ENCODE results near the gene SYNGR4.
A peak's percentile ranks its signal among the peaks of the same experiment; 100 is the strongest.

SYNGR4 gene

DNA sequence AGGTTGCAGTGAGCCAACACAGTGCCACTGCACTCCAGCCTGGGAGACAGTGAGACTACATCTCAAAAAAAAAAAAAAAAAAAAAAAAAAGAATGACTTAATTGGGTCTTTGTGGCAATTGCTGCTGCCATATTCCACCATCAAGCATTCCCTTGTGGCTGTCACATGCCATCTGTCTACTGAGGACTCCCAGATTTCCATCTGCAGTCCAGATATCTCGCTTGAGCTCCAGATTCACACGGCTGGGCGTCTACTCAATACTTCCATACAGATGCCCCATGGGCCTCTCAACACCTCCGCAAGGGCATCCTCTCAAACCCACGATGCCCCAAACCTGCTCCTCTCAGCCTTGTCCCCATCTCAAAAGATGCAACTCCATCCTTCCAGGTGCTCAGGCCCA, 13.3 kb upstream of the SYNGR4 start:
- Mint-ChIP-seq H3K27me3 (no peaks in the 10 kb centered on the region), H3K9me3 (no peaks in the 10 kb centered on the region), H3K4me3 (no peak overlapping the region), H3K4me1 (ENCODE audit: low read depth) (peaks cover 8% of the 10 kb centered on the region), H3K36me3 (ENCODE audit: low read depth) (peaks cover 6% of the 10 kb centered on the region), H3K27ac (no peak overlapping the region)
- intact Hi-C loops (cut with micrococcal nuclease): loop anchor here (5.0 kb wide), 1 partner anchor 231 kb away; no protein-coding TSS in a partner anchor

DNA sequence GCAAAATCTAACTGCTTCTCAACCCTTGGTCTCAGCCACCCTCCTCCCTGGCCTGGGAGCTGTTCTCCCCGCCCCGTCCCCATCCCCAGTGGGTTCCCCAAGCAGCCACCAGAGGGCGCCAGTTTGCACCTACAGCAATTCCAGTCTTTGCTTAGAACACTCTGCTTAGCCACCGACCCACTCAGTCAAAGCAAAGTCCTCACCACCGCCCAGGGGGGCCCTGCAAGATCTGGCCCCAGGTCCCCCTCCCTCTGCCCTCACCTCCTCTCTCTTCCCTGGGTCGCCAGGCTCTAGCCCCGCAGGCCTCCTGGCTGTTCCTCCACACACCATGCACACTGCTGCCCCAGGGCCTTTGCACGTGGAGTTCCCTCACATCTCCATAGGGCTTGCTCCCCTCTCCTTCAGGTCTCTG, 12.8 kb upstream of the SYNGR4 start:
- Mint-ChIP-seq H3K27ac (no peak overlapping the region), H3K4me3 (no peak overlapping the region), H3K9me3 (no peaks in the 10 kb centered on the region), H3K4me1 (ENCODE audit: low read depth) (peaks cover 8% of the 10 kb centered on the region), H3K27me3 (no peaks in the 10 kb centered on the region), H3K36me3 (ENCODE audit: low read depth) (peaks cover 6% of the 10 kb centered on the region)
- intact Hi-C loops (cut with micrococcal nuclease): loop anchor here (5.0 kb wide), 1 partner anchor 231 kb away; no protein-coding TSS in a partner anchor

DNA sequence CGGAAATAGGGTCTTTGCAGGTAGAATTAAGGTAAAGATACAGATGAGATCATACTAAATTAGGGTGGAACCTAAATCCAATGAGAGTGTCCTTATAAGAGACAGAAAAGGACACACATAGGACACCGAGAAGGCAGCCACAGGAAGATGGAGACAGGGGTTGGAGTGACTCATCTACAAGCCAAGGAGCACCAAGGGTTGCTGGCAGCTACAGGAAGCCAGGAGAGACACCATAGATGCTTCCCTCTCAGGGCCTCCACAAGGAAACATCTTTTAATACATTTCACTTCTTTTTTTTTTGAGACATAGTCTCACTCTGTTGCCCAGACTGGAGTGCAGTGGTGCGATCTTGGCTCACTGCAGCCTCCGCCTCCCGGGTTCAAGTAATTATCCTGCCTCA, 10.5 kb upstream of the SYNGR4 start:
- Mint-ChIP-seq H3K9me3 (no peaks in the 10 kb centered on the region), H3K27ac (no peak overlapping the region), H3K4me1 (ENCODE audit: low read depth) (peaks cover 8% of the 10 kb centered on the region), H3K27me3 (no peaks in the 10 kb centered on the region), H3K36me3 (ENCODE audit: low read depth) (peaks cover 6% of the 10 kb centered on the region), H3K4me3 (no peak overlapping the region)
- intact Hi-C loops (cut with micrococcal nuclease): loop anchor here (5.0 kb wide), 1 partner anchor 229 kb away; no protein-coding TSS in a partner anchor

DNA sequence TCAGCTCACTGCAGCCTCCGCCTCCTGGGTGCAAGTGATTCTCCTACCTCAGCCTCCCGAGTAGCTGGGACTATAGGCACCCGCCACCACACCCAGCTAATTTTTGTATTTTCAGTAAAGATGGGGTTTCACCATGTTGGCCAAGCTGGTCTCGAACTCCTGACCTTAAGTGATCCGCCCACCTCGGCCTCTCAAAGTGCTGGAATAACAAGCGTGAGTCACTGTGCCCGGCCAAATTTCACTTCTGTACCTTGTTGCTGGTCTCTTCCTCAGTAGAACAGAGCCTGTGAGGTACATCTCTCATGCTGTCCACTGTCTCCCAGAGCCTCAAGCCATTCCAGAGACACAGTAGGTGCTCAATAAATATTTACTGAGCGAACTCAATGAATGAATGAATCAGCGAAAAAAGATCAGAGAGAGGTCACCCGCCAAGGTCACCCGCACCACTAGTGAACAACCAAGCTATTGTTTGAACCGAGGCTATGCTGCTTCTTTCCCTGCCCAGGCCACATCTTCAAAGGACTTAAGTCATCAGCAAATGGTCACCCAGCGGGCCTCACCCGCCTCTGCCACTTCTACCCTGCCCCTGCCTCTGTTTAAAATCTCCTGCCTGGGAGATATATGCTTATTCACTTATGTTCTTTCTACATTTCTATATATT, 9.7 kb upstream of the SYNGR4 start:
- Mint-ChIP-seq H3K9me3 (no peaks in the 10 kb centered on the region), H3K4me1 (ENCODE audit: low read depth) (peaks cover 8% of the 10 kb centered on the region), H3K27ac (no peak overlapping the region), H3K36me3 (ENCODE audit: low read depth) (peaks cover 12% of the 10 kb centered on the region), H3K27me3 (no peaks in the 10 kb centered on the region), H3K4me3 (no peak overlapping the region)
- intact Hi-C loops (cut with micrococcal nuclease): loop anchor here (5.0 kb wide), 1 partner anchor 228 kb away; no protein-coding TSS in a partner anchor

DNA sequence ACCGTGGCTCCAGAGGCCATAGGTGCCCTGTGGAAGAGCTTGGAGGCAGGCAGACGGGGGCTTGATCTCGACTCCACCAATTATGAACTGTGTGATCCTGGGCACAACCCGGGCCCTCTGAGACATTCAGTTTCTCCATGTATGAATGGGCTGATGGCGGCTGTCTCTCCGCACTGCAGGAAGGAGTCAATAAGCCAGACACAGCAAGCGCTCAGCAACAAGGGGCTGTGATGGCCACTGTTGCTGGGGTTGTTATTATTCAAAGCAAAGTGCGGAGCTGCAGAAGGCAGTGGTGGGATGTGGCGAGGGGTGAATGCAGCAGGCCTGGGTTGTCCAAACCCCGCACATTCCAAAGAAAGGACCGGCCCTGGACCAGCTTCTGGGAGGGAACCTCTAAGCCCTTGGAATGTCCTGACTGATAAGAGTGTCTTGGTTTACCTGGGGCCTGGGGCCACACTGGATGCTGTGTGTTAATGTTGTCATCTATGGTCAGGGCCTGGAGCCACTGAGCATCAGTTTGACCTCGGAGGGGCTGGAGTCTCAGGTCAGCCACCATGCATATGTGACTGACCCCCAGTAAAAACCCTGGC, 8.7 kb upstream of the SYNGR4 start:
- Mint-ChIP-seq H3K27me3 (no peaks in the 10 kb centered on the region), H3K27ac (no peak overlapping the region)

GRCh38 chr19:48359123-48359522, 5.0 kb upstream of the SYNGR4 start:
- no peak overlapping the region for H3K27ac Mint-ChIP-seq
- intact Hi-C loops (cut with micrococcal nuclease): no loop called here
- no peak overlapping the region for H3K4me3 Mint-ChIP-seq
- H3K27me3 Mint-ChIP-seq: no peaks in the 10 kb centered on the region
- H3K36me3 Mint-ChIP-seq (ENCODE audit: low read depth): peaks cover 17% of the 10 kb centered on the region
- peaks cover 6% of the 10 kb centered on the region for H3K4me1 Mint-ChIP-seq (ENCODE audit: low read depth)
- H3K9me3 Mint-ChIP-seq: no peaks in the 10 kb centered on the region

More for the DNA sequence above, 8.7 kb upstream of the SYNGR4 start:
- intact Hi-C loops (cut with micrococcal nuclease): no loop called here
- Mint-ChIP-seq H3K36me3 (ENCODE audit: low read depth) (peaks cover 17% of the 10 kb centered on the region), H3K4me1 (ENCODE audit: low read depth) (peaks cover 8% of the 10 kb centered on the region), H3K4me3 (no peak overlapping the region), H3K9me3 (no peaks in the 10 kb centered on the region)

GRCh38 chr19:48361912-48362311, 2.3 kb upstream of the SYNGR4 start:
- Mint-ChIP-seq H3K27ac (no peak overlapping the region), H3K36me3 (ENCODE audit: low read depth) (peaks cover 17% of the 10 kb centered on the region), H3K9me3 (no peaks in the 10 kb centered on the region), H3K27me3 (no peaks in the 10 kb centered on the region), H3K4me1 (ENCODE audit: low read depth) (peaks cover 18% of the 10 kb centered on the region), H3K4me3 (no peak overlapping the region)
- intact Hi-C loops (cut with micrococcal nuclease): no loop called here

- intact Hi-C loops (cut with micrococcal nuclease): no loop called here
- Mint-ChIP-seq H3K4me1 (ENCODE audit: low read depth) (peaks cover 18% of the 10 kb centered on the region), H3K9me3 (no peaks in the 10 kb centered on the region)
Observed at GRCh38 chr19:48362716-48363499, 1.3 kb upstream of the SYNGR4 start.

GRCh38 chr19:48363500-48363809, 712 bp upstream of the SYNGR4 start:
- peaks cover 14% of the 10 kb centered on the region for H3K36me3 Mint-ChIP-seq (ENCODE audit: low read depth)
- H3K4me1 Mint-ChIP-seq (ENCODE audit: low read depth): peaks cover 18% of the 10 kb centered on the region
- peak overlapping the region; percentile 78 for H3K4me3 Mint-ChIP-seq
- no peaks in the 10 kb centered on the region for H3K27me3 Mint-ChIP-seq
- intact Hi-C loops (cut with micrococcal nuclease): no loop called here
- peak overlapping the region; percentile 95 for H3K27ac Mint-ChIP-seq
- no peaks in the 10 kb centered on the region for H3K9me3 Mint-ChIP-seq

More at GRCh38 chr19:48362716-48363499, 1.3 kb upstream of the SYNGR4 start:
- peak overlapping the region; percentile 95 for H3K27ac Mint-ChIP-seq
- H3K4me3 Mint-ChIP-seq: peak overlapping the region; percentile 78
- peaks cover 17% of the 10 kb centered on the region for H3K36me3 Mint-ChIP-seq (ENCODE audit: low read depth)
- H3K27me3 Mint-ChIP-seq: no peaks in the 10 kb centered on the region

- intact Hi-C loops (cut with micrococcal nuclease): loop anchor here (1.0 to 2.0 kb wide), 2 partner anchors 26 to 51 kb away; partner anchors contain the start of gene KDELR1
- no peaks in the 10 kb centered on the region for H3K27me3 Mint-ChIP-seq
- H3K9me3 Mint-ChIP-seq: no peaks in the 10 kb centered on the region
- peak overlapping the region; percentile 95 for H3K27ac Mint-ChIP-seq
- peaks cover 18% of the 10 kb centered on the region for H3K4me1 Mint-ChIP-seq (ENCODE audit: low read depth)
- peaks cover 2% of the 10 kb centered on the region for H3K36me3 Mint-ChIP-seq (ENCODE audit: low read depth)
- H3K4me3 Mint-ChIP-seq: peak overlapping the region; percentile 78
Observed at GRCh38 chr19:48364598-48365348, 606 bp downstream of the SYNGR4 start.

- Mint-ChIP-seq H3K36me3 (ENCODE audit: low read depth) (no peaks in the 10 kb centered on the region), H3K4me1 (ENCODE audit: low read depth) (peaks cover 18% of the 10 kb centered on the region), H3K9me3 (no peaks in the 10 kb centered on the region), H3K27me3 (no peaks in the 10 kb centered on the region), H3K4me3 (peak overlapping the region; percentile 46), H3K27ac (peak overlapping the region; percentile 95)
- intact Hi-C loops (cut with micrococcal nuclease): loop anchor here (2.0 kb wide), 1 partner anchor 25 kb away; the partner anchor contains the start of gene KDELR1
Observed at GRCh38 chr19:48365602-48366001, 1.4 kb downstream of the SYNGR4 start.

DNA sequence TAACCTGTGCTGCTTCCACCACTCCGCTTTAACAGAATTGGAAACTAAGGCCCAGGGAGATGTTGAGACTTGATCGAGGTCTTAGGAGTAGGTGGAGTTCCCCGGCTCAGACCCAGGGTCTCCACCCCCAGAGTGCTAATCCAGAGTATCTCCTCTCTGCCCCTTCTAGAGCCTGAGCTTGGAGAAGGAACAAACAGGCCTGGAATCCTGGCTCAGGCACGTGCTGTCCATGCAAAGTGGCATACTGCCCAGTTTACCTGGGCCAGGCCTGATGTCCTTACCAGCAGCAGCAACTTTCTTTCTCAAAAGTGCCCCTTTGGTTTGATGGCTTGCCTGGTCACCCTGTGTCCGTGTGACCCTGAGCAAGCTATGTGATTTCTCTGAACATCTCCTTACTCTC, 3.7 kb downstream of the SYNGR4 start:
- Mint-ChIP-seq H3K27me3 (peaks cover 1% of the 10 kb centered on the region), H3K27ac (no peak overlapping the region), H3K36me3 (ENCODE audit: low read depth) (no peaks in the 10 kb centered on the region), H3K4me1 (ENCODE audit: low read depth) (peaks cover 18% of the 10 kb centered on the region), H3K9me3 (no peaks in the 10 kb centered on the region), H3K4me3 (no peak overlapping the region)
- intact Hi-C loops (cut with micrococcal nuclease): no loop called here

- Mint-ChIP-seq H3K27ac (no peak overlapping the region), H3K4me3 (no peak overlapping the region), H3K27me3 (peaks cover 10% of the 10 kb centered on the region), H3K9me3 (no peaks in the 10 kb centered on the region), H3K36me3 (ENCODE audit: low read depth) (no peaks in the 10 kb centered on the region), H3K4me1 (ENCODE audit: low read depth) (peaks cover 12% of the 10 kb centered on the region)
- intact Hi-C loops (cut with micrococcal nuclease): no loop called here
Observed at GRCh38 chr19:48368936-48369335, 4.8 kb downstream of the SYNGR4 start.
